Stimulated activated CD4-positive, alpha-beta T cell treated with anti-CD3 and anti-CD28 coated beads, TNF-alpha, amount 100 ng/mL, for 4 hours (primary cell): Measurements from ENCODE around the gene TRMU.

Source experiments
- DNase-seq, 3 experiments: peaks; one replicate each; pipeline ENCODE4 v3.0.0-alpha.2; 2020; ENCODE audit warnings: low read depth in 3 of 3

The TRMU gene

GRCh38 chr22:46369716-46370583 is 34.4 kb downstream of the TRMU start:
- no peak for DNase-seq

- DNase-seq, result no peak
Observed at GRCh38 chr22:46370584-46371291, 35.2 kb downstream of the TRMU start.

GRCh38 chr22:46371623-46372226 is 36.2 kb downstream of the TRMU start:
- DNase-seq, result no peak

DNA sequence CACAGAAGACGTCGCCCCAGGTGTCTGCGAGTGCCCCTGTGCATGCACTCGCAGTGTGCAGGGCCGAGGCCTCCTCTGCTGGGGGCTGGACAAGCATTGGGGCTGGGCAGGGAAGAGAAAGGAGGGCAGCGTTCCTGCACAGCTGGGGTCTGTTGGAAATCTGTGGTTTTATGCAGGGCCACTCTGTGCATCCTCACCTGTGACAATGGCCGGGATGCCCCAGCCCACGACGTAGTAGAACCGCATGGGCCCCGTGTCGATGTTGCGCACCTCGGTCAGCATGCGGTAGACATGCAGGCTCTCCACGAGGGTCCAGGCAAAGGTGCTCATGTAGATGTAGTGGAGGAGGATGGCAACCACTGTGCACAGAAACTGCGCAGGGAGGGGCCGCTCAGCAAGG is 37.2 kb downstream of the TRMU start:
- DNase-seq, result no peak

GRCh38 chr22:46373159-46373558 is 37.6 kb downstream of the TRMU start:
- no peak for DNase-seq

- no peak for DNase-seq
Observed at GRCh38 chr22:46373921-46374662, 38.6 kb downstream of the TRMU start.

GRCh38 chr22:46374663-46375474 is 39.4 kb downstream of the TRMU start:
- no peak for DNase-seq

DNA sequence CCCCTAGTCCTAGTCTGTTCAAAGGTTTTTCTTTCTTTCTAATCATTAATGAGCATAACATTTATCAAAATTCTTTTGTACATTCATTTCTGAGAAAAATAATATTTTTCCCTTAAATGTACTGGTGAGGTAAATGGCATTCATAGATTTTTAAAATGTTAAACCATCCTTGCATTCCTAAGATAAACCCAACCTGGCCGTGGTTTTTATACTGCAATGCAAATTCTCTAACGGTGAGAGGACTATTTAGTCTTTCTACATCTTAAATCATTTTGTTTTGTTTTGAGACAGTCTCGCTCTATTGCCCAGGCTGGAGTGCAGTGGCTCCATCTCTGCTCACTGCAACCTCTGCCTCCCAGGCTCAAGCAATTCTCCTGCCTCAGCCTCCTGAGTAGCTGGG is 40.6 kb downstream of the TRMU start:
- no peak for DNase-seq

DNA sequence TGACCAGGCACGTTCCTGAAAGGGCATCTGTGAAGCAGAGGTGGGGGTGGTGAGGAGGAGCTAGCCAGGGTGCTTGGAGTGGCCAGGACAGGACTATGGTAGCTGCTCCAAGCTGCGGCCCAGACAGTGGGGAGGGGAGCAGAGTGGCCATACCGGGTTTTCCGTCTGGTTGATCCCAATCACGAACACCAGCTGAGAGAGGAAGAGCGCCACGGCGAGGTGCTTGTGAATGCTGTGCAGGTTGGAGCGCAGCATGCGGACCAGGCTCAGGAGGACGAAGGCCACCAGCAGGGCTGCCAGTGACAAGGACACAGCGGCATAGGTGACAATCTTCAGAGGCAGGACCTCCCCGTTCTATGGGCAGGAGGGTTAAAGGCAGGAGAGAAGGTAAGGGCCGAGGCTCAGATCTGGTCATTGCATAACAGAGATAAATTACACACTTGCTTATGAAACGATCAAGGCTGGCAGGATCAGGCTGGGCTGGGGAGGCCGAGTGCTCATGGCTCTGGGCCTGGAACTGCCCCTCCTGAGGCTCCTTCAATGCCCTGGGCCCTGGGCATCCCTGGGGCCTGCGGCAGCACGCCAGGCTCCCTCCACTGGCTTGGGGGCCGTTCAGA is 41.5 kb downstream of the TRMU start:
- no peak for DNase-seq

- no peak for DNase-seq
Observed at GRCh38 chr22:46377525-46378425, 42.3 kb downstream of the TRMU start.

DNA sequence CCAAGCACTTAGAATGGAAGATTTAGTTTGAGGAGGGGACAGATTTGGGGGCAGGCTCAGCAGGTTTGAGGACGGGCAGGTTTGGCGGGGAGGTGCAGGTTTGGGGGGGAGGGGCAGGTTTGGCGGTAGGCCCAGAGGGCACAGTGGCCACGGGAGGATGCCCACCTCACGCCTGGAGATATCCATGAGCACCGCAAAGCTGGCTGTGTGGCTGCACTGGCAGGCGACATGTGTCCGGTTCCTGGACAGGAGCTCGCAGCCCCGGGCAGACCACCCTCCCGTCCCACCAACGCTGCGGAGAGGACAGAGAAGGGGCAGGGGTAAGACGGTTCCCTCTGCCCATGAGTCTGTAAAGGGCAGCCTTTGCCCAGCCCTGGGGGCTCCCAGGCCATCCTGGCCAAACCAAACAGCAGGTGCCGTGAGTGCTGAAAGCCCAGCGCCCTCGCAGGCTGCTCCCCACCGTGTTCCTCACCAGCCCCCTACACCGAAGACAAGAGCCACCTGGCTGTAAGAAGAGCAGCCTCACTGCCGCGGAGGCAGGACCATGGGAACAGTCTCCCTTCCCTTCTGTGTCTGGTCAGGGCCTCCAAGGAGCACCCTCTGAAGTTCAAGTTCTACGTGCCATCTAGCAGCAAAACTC is 43.0 kb downstream of the TRMU start:
- no peak for DNase-seq

- no peak for DNase-seq
Observed at GRCh38 chr22:46379066-46379930, 43.8 kb downstream of the TRMU start.

- DNase-seq, result no peak
Observed at GRCh38 chr22:46380069-46380468, 44.6 kb downstream of the TRMU start.

DNA sequence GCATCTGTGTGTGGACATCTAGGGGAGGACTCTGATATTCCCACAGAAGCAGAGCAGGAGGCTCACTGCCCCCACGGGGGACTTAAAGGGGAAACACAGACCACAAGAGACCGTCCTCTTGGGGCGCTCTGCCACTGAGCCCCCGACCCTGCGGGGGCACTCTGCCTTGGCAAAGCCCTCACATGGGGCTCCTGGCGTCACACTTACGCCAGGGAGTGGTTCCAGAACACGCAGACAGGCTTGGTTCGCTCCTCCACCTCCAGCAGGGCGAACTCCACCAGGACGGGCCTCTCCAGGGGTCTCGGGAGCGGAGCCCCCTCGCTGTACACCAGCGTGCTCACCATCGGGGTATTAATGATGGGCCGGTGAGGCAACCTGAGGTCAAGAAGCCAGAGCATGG is 45.1 kb downstream of the TRMU start:
- DNase-seq, result no peak

- DNase-seq, result no peak
Observed at GRCh38 chr22:46381142-46381541, 45.6 kb downstream of the TRMU start.

DNA sequence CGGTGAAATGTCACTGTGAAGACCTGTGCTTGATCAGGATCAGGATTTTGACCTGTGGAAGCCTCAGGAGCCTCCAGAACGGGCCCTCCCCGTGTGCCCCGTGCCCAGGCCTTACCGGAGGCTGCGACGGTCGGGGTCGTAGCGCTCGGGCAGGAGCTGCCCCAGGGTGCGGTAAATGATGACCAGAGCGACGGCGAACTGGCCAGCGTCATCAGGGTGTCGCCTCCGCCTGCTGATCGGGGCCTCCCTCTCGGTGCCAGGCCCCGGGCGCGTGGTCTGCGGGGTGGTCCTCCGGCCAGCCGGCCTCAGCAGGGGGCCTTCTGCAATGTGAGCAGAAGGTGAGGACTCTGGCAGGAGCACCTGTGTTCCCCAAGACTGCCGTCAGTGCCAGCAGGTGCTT is 46.2 kb downstream of the TRMU start:
- DNase-seq, result no peak

GRCh38 chr22:46382524-46382923 is 47.0 kb downstream of the TRMU start:
- DNase-seq, result no peak

DNA sequence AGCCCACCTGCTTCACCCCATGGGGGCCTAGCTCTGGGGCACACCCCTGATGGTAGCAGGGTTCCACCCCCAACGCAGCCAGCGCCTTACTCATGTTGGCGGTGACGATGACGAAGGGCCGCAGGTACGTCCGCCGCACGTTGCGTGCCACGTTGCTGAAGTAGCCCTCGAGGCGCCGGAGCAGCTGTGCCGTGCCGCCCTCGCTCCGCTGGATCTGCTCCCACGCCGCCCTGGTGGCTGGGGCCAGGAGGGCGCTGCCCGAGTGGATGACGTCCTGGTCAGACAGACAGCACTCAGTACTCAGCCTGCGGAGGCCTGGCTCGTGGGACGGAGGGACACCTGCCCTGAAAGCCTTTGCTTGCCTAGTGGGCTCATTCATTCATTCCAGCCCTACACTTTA is 50.8 kb downstream of the TRMU start:
- DNase-seq, result no peak
